ENCODE results near the gene MCHR1. TPM values are rescaled to one million over a fixed set of nuclear protein-coding genes. Genes with fewer than 3 reads are reported as not detected.

Gene MCHR1
- total and polyA plus RNA-seq, 9 of the 15 experiments (the other 6 are each of a cell fraction or from before 2014, with no cell fraction given), result 0.03 to 0.50 TPM; not detected in 7

- TF ChIP-seq ZNF318 (IDR thresholded peaks at IDR 0.05; ENCODE audit: borderline replicate concordance in 1 of 2, low read depth in 1 of 2) (0 out of 4 replicates have a peak, but pooled peaks of 1 of the 2 experiments have one; percentile 26), ZNF592 (IDR thresholded peaks at IDR 0.05) (peak; percentile 88), L3MBTL2 (IDR thresholded peaks at IDR 0.05) (peak; percentile 89), PKNOX1 (IDR thresholded peaks at IDR 0.05) (peak; percentile 68), TRIM28 (IDR thresholded peaks at IDR 0.05) (no peak), CREB1 (IDR thresholded peaks at IDR 0.05) (peak; percentile 82), CREB1 (CRISPR knock-in tag; IDR thresholded peaks at IDR 0.05) (peak; percentile 91), MAFF (IDR thresholded peaks at IDR 0.05; ENCODE audit: low read length) (no peak; the same call in 1 of the 2 replicates), RAD21 (CRISPR knock-in tag; conservative IDR thresholded peaks at IDR 0.05 in 1 of 2, IDR thresholded peaks at IDR 0.05 in 1 of 2) (no peak), KDM5B (IDR thresholded peaks at IDR 0.05; ENCODE audit: insufficient replicate concordance, low read depth, low read length) (peak; percentile 92), CBX5 (IDR thresholded peaks at IDR 0.05; ENCODE audit: borderline replicate concordance, low read depth) (no peak)
These were observed 27.5 kb upstream of the MCHR1 start (continued) for GRCh38 chr22:40651563-40652501.

Data from K562 (cell line).